Mammary epithelial cell (primary cell): Measurements from ENCODE around the gene KATNB1.

Experiments
- CTCF ChIP-seq, 2 donors: IDR thresholded peaks in 1 of 2; conservative IDR thresholded peaks in 1 of 2; 2 replicates each; pipeline ENCODE4 v1.5.1; 2011 to 2012; ENCODE audit warnings: inconsistent platforms in 2 of 2, low read length in 2 of 2, mild to moderate bottlenecking in 2 of 2, control low read depth in 1 of 2, low read depth in 1 of 2; ENCODE audit not compliant: insufficient read depth in 1 of 2; ENCODE audit errors: extremely low read depth in 1 of 2
- EZH2 ChIP-seq: IDR thresholded peaks from 2 replicates; pipeline ENCODE4 v1.6.1; 2012; ENCODE audit warnings: low read length, inconsistent platforms, borderline replicate concordance

- TF ChIP-seq CTCF (conservative IDR thresholded peaks at IDR 0.05 in 1 of 2, IDR thresholded peaks at IDR 0.05 in 1 of 2; ENCODE audit: extremely low read depth in 1 of 2, insufficient read depth in 1 of 2, low read depth in 1 of 2, low read length in 2 of 2), result no peak
- TF ChIP-seq EZH2, result no peak
Measured at GRCh38 chr16:57722210-57722499, 13.4 kb upstream of the KATNB1 start.
